ENCODE measurements around the gene ZNF669. TPM values are rescaled to one million over a fixed set of nuclear protein-coding genes. Genes with fewer than 3 reads are reported as not detected.

The ZNF669 gene
- polyA plus RNA-seq, 1 of the 3 experiments (the other 2 are of a cell fraction): 3.3 TPM

DNA sequence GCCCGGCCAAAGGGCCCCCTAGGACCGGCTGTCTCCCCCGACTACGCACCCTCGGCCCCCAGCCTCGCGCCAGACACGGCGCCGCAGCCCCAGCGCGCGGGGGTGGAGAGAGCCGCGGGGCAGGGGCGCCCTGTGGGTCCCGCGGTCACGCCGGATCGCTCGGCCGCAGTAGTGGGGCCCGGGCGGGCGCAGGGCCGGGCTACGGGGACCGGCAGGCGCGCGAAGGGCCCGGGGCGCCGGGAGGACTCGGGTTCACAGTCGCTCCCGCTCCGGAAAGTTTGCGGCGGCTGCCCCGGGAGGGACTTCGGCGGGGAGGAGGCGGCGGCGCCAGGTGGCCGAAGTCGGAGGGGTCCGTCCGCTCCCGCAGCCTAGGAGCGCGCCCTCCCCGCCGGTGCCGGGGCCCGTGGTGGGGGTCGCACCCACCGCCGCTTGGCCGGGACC is 7.1 kb upstream of the ZNF669 start:
- H3K4me3 ChIP-seq (ENCODE audit: low read depth in 2 of 2, low read length in 1 of 2): peak overlapping the region; percentile 68 to 71

DNA sequence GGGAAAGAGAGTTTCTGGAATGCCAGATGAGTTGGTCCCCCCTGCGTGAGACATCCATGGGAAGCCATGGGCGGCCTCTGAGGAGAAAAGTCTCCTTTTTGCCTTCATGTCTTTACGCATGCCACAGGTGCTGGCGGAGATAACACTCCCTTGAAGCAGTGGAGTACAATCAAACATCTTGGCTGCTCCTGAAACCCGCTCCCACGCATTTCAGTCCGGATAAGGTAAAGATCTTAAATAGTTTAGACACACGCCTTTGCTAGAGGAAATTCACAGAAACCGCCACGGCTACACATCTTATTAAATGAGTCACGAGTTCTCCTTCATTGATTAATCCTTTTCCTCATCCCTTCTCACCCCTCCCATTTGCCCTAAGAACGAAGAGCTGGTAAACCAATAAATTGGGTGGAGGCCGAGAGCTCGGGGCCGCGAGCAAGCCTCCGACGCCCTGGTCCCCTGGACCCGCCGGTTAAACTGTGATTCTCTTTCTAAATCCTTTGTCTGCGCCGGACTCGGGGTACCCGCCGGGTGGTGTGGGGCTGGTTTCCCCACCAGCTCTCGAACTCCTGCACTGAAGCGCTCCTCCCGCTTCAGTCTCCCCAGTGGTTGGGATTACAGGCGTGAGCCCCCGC is 6.6 kb upstream of the ZNF669 start:
- H2AFZ ChIP-seq (ENCODE audit: low read depth): peak overlapping the region; percentile 91
- no peaks in the 10 kb centered on the region for H4K20me1 ChIP-seq (ENCODE audit: insufficient read depth)
- no peaks in the 10 kb centered on the region for H3K79me2 ChIP-seq (ENCODE audit: insufficient read depth)
- TF ChIP-seq JUND (IDR thresholded peaks at IDR 0.05) (no peak), MXI1 (IDR thresholded peaks at IDR 0.05; ENCODE audit: low read depth, low read length) (no peak), NFIC (IDR thresholded peaks at IDR 0.05; ENCODE audit: borderline replicate concordance) (no peak), RCOR1 (IDR thresholded peaks at IDR 0.05; ENCODE audit: low read length) (no peak), GABPA (IDR thresholded peaks at IDR 0.05; ENCODE audit: low read depth) (no peak), MEF2A (IDR thresholded peaks at IDR 0.05; ENCODE audit: borderline replicate concordance, low read depth) (no peak), CHD2 (IDR thresholded peaks at IDR 0.05; ENCODE audit: low read length, partially characterized antibody) (no peak)
- TF ChIP-seq, protein P1, sequence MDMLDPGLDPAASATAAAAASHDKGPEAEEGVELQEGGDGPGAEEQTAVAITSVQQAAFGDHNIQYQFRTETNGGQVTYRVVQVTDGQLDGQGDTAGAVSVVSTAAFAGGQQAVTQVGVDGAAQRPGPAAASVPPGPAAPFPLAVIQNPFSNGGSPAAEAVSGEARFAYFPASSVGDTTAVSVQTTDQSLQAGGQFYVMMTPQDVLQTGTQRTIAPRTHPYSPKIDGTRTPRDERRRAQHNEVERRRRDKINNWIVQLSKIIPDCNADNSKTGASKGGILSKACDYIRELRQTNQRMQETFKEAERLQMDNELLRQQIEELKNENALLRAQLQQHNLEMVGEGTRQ (IDR thresholded peaks at IDR 0.05; ENCODE audit: borderline replicate concordance, low read depth, low read length): no peak
- TF ChIP-seq, protein P2, sequence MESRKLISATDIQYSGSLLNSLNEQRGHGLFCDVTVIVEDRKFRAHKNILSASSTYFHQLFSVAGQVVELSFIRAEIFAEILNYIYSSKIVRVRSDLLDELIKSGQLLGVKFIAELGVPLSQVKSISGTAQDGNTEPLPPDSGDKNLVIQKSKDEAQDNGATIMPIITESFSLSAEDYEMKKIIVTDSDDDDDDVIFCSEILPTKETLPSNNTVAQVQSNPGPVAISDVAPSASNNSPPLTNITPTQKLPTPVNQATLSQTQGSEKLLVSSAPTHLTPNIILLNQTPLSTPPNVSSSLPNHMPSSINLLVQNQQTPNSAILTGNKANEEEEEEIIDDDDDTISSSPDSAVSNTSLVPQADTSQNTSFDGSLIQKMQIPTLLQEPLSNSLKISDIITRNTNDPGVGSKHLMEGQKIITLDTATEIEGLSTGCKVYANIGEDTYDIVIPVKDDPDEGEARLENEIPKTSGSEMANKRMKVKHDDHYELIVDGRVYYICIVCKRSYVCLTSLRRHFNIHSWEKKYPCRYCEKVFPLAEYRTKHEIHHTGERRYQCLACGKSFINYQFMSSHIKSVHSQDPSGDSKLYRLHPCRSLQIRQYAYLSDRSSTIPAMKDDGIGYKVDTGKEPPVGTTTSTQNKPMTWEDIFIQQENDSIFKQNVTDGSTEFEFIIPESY (IDR thresholded peaks at IDR 0.05; ENCODE audit: borderline replicate concordance, low read depth): no peak
- TF ChIP-seq, protein P3, sequence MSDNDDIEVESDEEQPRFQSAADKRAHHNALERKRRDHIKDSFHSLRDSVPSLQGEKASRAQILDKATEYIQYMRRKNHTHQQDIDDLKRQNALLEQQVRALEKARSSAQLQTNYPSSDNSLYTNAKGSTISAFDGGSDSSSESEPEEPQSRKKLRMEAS (IDR thresholded peaks at IDR 0.05; ENCODE audit: low read depth): no peak
- peaks cover 0 to 22% of the 10 kb centered on the region in 2 experiments; a peak in 1 of 4 replicates for H3K4me1 ChIP-seq (ENCODE audit: control insufficient read depth in 1 of 2, insufficient read depth in 2 of 2, low read depth in 1 of 2, low read length in 1 of 2)
- no peaks in the 10 kb centered on the region for H3K27me3 ChIP-seq (ENCODE audit: insufficient read depth)
- no peaks in the 10 kb centered on the region for H3K36me3 ChIP-seq (replicated peaks in 1 of 2; ENCODE audit: control insufficient read depth in 1 of 2, insufficient read depth in 2 of 2, low read length in 1 of 2)
- peaks cover 9% of the 10 kb centered on the region for H3F3A ChIP-seq (replicated peaks; ENCODE audit: insufficient read depth)
- peak overlapping the region; percentile 71 for H3K9ac ChIP-seq
- POLR2A ChIA-PET: no interaction called here
- H3K4me3 ChIP-seq (ENCODE audit: low read depth in 2 of 2, low read length in 1 of 2): peak overlapping the region; percentile 68 to 71
- no peak for DNase-seq
- 50% methylated on average over 28 of the region's 30 CpGs for WGBS (ENCODE audit: low lambda C conversion rate)
- H3K9me2 ChIP-seq: no peaks in the 10 kb centered on the region
- peak overlapping the region; percentile 86 for H3K4me2 ChIP-seq
- CTCF ChIA-PET: interaction anchor here (1.1 kb wide), 1 partner anchor 103 kb away, joined by 4 read pairs; the partner anchor contains the start of gene ZNF695
- H3K9me3 ChIP-seq: no peaks in the 10 kb centered on the region
- H3K27ac ChIP-seq (ENCODE audit: low read depth in 2 of 2, low read length in 1 of 2): peak overlapping the region in 1 of 2 experiments; percentile 83; a peak in 2 of 4 replicates

More for the DNA sequence above, 7.1 kb upstream of the ZNF669 start:
- Histone ChIP-seq H3K9me2 (no peaks in the 10 kb centered on the region), H3K9ac (peak overlapping the region; percentile 71), H3K27ac (ENCODE audit: low read depth in 2 of 2, low read length in 1 of 2) (peak overlapping the region in 1 of 2 experiments; percentile 83; a peak in 2 of 4 replicates), H3K9me3 (no peaks in the 10 kb centered on the region), H4K20me1 (ENCODE audit: insufficient read depth) (no peaks in the 10 kb centered on the region), H3K4me1 (ENCODE audit: control insufficient read depth in 1 of 2, insufficient read depth in 2 of 2, low read depth in 1 of 2, low read length in 1 of 2) (peaks cover 0 to 22% of the 10 kb centered on the region in 2 experiments; a peak in 1 of 4 replicates), H3K36me3 (replicated peaks in 1 of 2; ENCODE audit: control insufficient read depth in 1 of 2, insufficient read depth in 2 of 2, low read length in 1 of 2) (no peaks in the 10 kb centered on the region), H3K79me2 (ENCODE audit: insufficient read depth) (no peaks in the 10 kb centered on the region), H3F3A (replicated peaks; ENCODE audit: insufficient read depth) (peaks cover 9% of the 10 kb centered on the region), H2AFZ (ENCODE audit: low read depth) (peak overlapping the region; percentile 91), H3K4me2 (peak overlapping the region; percentile 86), H3K27me3 (ENCODE audit: insufficient read depth) (no peaks in the 10 kb centered on the region)
- 7% methylated on average over 16 of the region's 62 CpGs for WGBS (ENCODE audit: low lambda C conversion rate)
- ChIA-PET CTCF (interaction anchor here (1.1 kb wide), 1 partner anchor 104 kb away, joined by 4 read pairs; the partner anchor contains the start of gene ZNF695), POLR2A (interaction anchor here (1.2 to 1.4 kb wide), 3 partner anchors 33 to 179 kb away, joined by 6 to 9 read pairs (median 8); partner anchors contain the start of genes AHCTF1 and ZNF670)
- peak; percentile 83 for DNase-seq
- TF ChIP-seq GATA2 (CRISPR knock-in tag; IDR thresholded peaks at IDR 0.05): no peak
- TF ChIP-seq MXI1 (IDR thresholded peaks at IDR 0.05; ENCODE audit: low read depth, low read length): 0 out of 2 replicates have a peak, but pooled peaks have one; percentile 35

Data from SK-N-SH (cell line).